RWPE2 (cell line): Measurements from ENCODE around the gene ARHGAP26.

Experiments
- ATAC-seq: fragments of 200-7000 bp; cut with Tn5 transposase; 3 replicates; pipeline ENCODE4 v1.9.1; 2021; ENCODE audit warnings: low read depth
- DNase-seq: peaks from one replicate; pipeline ENCODE4 v3.0.0-alpha.2; 2020; ENCODE audit warnings: low spot score
- H3K27ac ChIP-seq: fragments of 450-650 bp; 2 replicates; pipeline ENCODE4 v1.5.1; 2017; ENCODE audit warnings: mild to moderate bottlenecking; ENCODE audit not compliant: poor library complexity, severe bottlenecking
- H3K27me3 ChIP-seq: fragments of 250-450 bp; sonication (Bioruptor Pico); 2 replicates; pipeline ENCODE4 v1.5.1; 2021; ENCODE audit warnings: mild to moderate bottlenecking, moderate library complexity; ENCODE audit not compliant: insufficient read depth, poor library complexity, severe bottlenecking
- H3K36me3 ChIP-seq: fragments of 250-450 bp; sonication (Bioruptor Pico); 2 replicates; pipeline ENCODE4 v1.5.1; 2020; ENCODE audit warnings: low read depth, mild to moderate bottlenecking, moderate library complexity
- H3K4me1 ChIP-seq: fragments of 250-450 bp; sonication (Bioruptor Pico); 2 replicates; pipeline ENCODE4 v1.5.1; 2021; ENCODE audit warnings: mild to moderate bottlenecking, moderate library complexity; ENCODE audit not compliant: insufficient read depth, poor library complexity, severe bottlenecking
- H3K4me3 ChIP-seq: fragments of 250-450 bp; sonication (Bioruptor Pico); 2 replicates; pipeline ENCODE4 v1.5.1; 2021; ENCODE audit warnings: mild to moderate bottlenecking, moderate library complexity; ENCODE audit not compliant: severe bottlenecking
- H3K9me3 ChIP-seq: fragments of 250-450 bp; sonication (Bioruptor Pico); 2 replicates; pipeline ENCODE4 v1.5.1; 2021; ENCODE audit warnings: mild to moderate bottlenecking, moderate library complexity; ENCODE audit not compliant: severe bottlenecking
- CTCF ChIP-seq: fragments of 450-650 bp; IDR thresholded peaks from one replicate; pipeline ENCODE4 v1.5.1; 2017; ENCODE audit warnings: mild to moderate bottlenecking, moderate library complexity; ENCODE audit not compliant: poor library complexity, severe bottlenecking

Gene ARHGAP26

GRCh38 chr5:143243103-143243502, 472.9 kb downstream of the ARHGAP26 start:
- peak overlapping the region; percentile 100 for H3K27ac ChIP-seq
- DNase-seq, result no peak

GRCh38 chr5:143244000-143244736, 474.0 kb downstream of the ARHGAP26 start:
- peaks cover 56% of the 10 kb centered on the region for H3K4me1 ChIP-seq
- peak; percentile 98 for DNase-seq
- ATAC-seq, result peak; percentile 77
- no peaks in the 10 kb centered on the region for H3K27me3 ChIP-seq
- H3K4me3 ChIP-seq, result no peak overlapping the region
- no peaks in the 10 kb centered on the region for H3K9me3 ChIP-seq
- no peaks in the 10 kb centered on the region for H3K36me3 ChIP-seq
- H3K27ac ChIP-seq, result peak overlapping the region; percentile 100
- TF ChIP-seq CTCF, result no peak

More at GRCh38 chr5:143243103-143243502, 472.9 kb downstream of the ARHGAP26 start:
- ATAC-seq, result no peak
- Histone ChIP-seq H3K36me3 (no peaks in the 10 kb centered on the region), H3K9me3 (no peaks in the 10 kb centered on the region), H3K27me3 (no peaks in the 10 kb centered on the region), H3K4me3 (no peak overlapping the region), H3K4me1 (peaks cover 51% of the 10 kb centered on the region)
- no peak for TF ChIP-seq CTCF

GRCh38 chr5:143244990-143245389, 474.8 kb downstream of the ARHGAP26 start:
- H3K27ac ChIP-seq, result peak overlapping the region; percentile 100
- TF ChIP-seq CTCF, result no peak

GRCh38 chr5:143245929-143246561, 475.9 kb downstream of the ARHGAP26 start:
- no peaks in the 10 kb centered on the region for H3K9me3 ChIP-seq
- H3K4me3 ChIP-seq, result no peak overlapping the region
- ATAC-seq (peak; percentile 70), DNase-seq (peak; percentile 94)
- no peaks in the 10 kb centered on the region for H3K27me3 ChIP-seq
- TF ChIP-seq CTCF, result no peak
- peak overlapping the region; percentile 100 for H3K27ac ChIP-seq
- no peaks in the 10 kb centered on the region for H3K36me3 ChIP-seq
- peaks cover 66% of the 10 kb centered on the region for H3K4me1 ChIP-seq

More at GRCh38 chr5:143244990-143245389, 474.8 kb downstream of the ARHGAP26 start:
- no peaks in the 10 kb centered on the region for H3K27me3 ChIP-seq
- no peak overlapping the region for H3K4me3 ChIP-seq
- H3K4me1 ChIP-seq, result peaks cover 64% of the 10 kb centered on the region
- no peak for ATAC-seq
- H3K9me3 ChIP-seq, result no peaks in the 10 kb centered on the region
- DNase-seq, result no peak
- no peaks in the 10 kb centered on the region for H3K36me3 ChIP-seq
